ENCODE results near the gene ADPRH. TPM values are rescaled to one million over a fixed set of nuclear protein-coding genes. Genes with fewer than 3 reads are reported as not detected.

Gene ADPRH
- total RNA-seq, 2 donors from 2014 or later: 7.8 to 11.8 TPM

DNA sequence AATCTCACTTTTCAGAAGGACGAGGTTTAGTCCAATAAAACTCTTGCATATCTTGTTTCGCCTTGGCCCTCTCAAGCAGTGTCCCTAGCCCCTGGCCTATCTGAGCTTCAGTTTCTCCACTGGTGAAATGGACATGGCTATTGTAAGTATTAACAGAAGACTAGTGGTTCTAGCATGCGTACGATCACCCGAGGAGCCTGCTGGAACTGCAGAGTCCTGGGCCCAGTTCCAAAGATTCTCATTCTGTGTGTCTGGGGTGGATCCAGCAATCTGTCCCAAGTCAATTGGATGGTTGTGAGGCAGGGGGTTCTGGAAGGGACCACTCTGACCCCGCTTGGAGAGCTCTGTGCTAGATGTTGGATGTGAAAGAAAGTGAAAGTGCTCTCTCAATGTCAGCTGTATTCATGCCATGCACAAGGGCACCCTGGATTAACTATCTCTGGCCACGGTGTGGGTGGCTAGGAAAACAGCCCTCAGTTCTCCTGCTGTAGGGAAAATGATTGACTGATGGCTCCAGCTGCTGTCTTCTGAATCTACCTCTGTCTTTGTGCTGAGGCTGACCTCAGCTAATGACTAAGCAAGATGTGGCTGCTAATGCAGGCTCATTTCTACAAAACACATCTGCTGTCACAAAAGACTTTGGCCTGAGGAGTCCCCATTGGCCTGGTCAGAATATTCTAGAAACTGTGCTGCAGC lies 16.5 kb downstream of the ADPRH start:
- H3K27ac Mint-ChIP-seq: no peak overlapping the region
- H3K4me1 Mint-ChIP-seq: peaks cover 46% of the 10 kb centered on the region
- no peak overlapping the region for H3K9ac ChIP-seq (ENCODE audit: extremely low read depth, low read length, poor library complexity, severe bottlenecking)
- no peaks in the 10 kb centered on the region for H3K27me3 ChIP-seq (ENCODE audit: control insufficient read depth, insufficient read depth, low read length, poor library complexity, severe bottlenecking)
- TF ChIP-seq, protein P1, sequence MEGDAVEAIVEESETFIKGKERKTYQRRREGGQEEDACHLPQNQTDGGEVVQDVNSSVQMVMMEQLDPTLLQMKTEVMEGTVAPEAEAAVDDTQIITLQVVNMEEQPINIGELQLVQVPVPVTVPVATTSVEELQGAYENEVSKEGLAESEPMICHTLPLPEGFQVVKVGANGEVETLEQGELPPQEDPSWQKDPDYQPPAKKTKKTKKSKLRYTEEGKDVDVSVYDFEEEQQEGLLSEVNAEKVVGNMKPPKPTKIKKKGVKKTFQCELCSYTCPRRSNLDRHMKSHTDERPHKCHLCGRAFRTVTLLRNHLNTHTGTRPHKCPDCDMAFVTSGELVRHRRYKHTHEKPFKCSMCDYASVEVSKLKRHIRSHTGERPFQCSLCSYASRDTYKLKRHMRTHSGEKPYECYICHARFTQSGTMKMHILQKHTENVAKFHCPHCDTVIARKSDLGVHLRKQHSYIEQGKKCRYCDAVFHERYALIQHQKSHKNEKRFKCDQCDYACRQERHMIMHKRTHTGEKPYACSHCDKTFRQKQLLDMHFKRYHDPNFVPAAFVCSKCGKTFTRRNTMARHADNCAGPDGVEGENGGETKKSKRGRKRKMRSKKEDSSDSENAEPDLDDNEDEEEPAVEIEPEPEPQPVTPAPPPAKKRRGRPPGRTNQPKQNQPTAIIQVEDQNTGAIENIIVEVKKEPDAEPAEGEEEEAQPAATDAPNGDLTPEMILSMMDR (conservative IDR thresholded peaks at IDR 0.05): no peak
- H3K4me1 ChIP-seq (ENCODE audit: control insufficient read depth, insufficient read depth, low read length): peaks cover 10% of the 10 kb centered on the region
- H3K4me3 Mint-ChIP-seq: no peak overlapping the region
- no peaks in the 10 kb centered on the region for H3K27me3 Mint-ChIP-seq (ENCODE audit: insufficient read depth)
- H3K36me3 Mint-ChIP-seq (ENCODE audit: low read depth): no peaks in the 10 kb centered on the region
- H3K9me3 Mint-ChIP-seq: no peaks in the 10 kb centered on the region
- H3K36me3 ChIP-seq (ENCODE audit: control insufficient read depth, insufficient read depth, low read length): no peaks in the 10 kb centered on the region
- no peak overlapping the region for H3K27ac ChIP-seq (ENCODE audit: low read depth, low read length)
- peaks cover under 1% of the 10 kb centered on the region for H3K9me3 ChIP-seq (ENCODE audit: control insufficient read depth, low read length)
- 90 to 93% methylated on average over 6 to 7 of the region's 7 CpGs for WGBS, 2 experiments (ENCODE audit: insufficient coverage in 1 of 2, insufficient read length in 1 of 2)
- H3K4me3 ChIP-seq (ENCODE audit: low read length): no peak overlapping the region
- DNase-seq: no peak

DNA sequence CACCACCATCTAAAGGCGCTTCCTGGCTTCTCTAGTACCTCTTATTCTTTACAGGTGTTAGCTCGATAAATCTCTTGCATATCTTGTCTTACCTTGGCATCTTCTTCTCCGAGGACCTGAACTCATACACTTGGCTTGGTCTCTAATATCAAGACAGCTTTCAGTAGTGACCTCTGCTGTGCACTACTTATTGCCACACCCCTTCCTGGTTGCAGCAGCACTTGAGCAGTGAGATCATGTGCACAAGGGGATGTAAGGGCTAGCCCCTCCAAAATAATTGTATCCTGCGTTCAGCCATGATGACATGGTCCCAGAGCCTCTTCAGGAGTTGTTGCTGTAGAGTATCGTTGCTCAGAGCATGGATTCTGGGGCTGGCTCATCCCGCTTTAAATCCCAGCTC lies 17.1 kb downstream of the ADPRH start:
- H3K27me3 ChIP-seq (ENCODE audit: control insufficient read depth, insufficient read depth, low read length, poor library complexity, severe bottlenecking): no peaks in the 10 kb centered on the region
- Mint-ChIP-seq H3K4me1 (peaks cover 45% of the 10 kb centered on the region), H3K9me3 (no peaks in the 10 kb centered on the region), H3K27ac (no peak overlapping the region), H3K4me3 (no peak overlapping the region), H3K27me3 (ENCODE audit: insufficient read depth) (no peaks in the 10 kb centered on the region), H3K36me3 (ENCODE audit: low read depth) (no peaks in the 10 kb centered on the region)
- H3K36me3 ChIP-seq (ENCODE audit: control insufficient read depth, insufficient read depth, low read length): no peaks in the 10 kb centered on the region
- no peak overlapping the region for H3K9ac ChIP-seq (ENCODE audit: extremely low read depth, low read length, poor library complexity, severe bottlenecking)
- 92 to 96% methylated on average over 5 to 6 of the region's 6 CpGs for WGBS, 2 experiments (ENCODE audit: insufficient coverage in 1 of 2, insufficient read length in 1 of 2)
- peaks cover 11% of the 10 kb centered on the region for H3K4me1 ChIP-seq (ENCODE audit: control insufficient read depth, insufficient read depth, low read length)
- no peak for DNase-seq
- H3K4me3 ChIP-seq (ENCODE audit: low read length): no peak overlapping the region
- TF ChIP-seq, protein P1 (conservative IDR thresholded peaks at IDR 0.05): no peak
- H3K27ac ChIP-seq (ENCODE audit: low read depth, low read length): no peak overlapping the region
- no peaks in the 10 kb centered on the region for H3K9me3 ChIP-seq (ENCODE audit: control insufficient read depth, low read length)

DNA sequence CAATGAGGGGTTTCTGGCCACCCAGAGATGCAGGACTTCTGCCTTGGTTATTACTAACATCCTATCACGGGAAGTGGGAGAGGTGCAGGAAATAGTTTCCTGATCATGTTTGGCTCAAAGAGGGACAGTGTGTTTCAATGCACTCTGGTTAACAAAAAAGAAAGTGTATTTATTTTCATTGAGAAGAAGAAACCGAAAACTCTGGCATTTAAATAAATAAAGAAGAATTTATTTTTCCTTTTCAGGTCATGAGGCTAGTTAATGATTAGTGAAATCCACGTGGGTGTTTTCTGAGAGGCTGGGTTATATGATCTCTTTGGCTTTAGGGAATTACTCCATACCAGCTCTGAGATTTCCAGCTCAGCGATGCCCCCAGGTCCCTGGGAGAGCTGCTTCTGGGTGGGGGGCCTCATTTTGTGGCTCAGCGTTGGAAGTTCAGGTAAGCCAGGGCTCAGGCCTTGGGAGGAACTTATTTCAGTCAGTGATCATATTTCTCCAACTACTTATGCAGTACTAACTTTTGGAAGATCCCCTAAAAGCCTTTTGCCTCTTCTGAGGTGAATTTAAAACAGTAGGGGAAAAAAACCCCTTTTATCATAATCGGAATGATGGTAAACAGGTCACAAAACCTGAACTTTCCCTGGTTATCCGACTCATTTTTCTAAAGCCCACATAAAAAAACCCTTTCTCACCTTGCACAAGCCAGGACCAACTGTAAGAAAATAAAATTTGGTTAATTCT lies 18.4 kb downstream of the ADPRH start, which contains the start of gene PLA1A:
PLA1A (plus strand) TSS at position 338 of the 741 bp plus-strand sequence; CDS start at position 367, 29 bp downstream.
- no peaks in the 10 kb centered on the region for H3K27me3 Mint-ChIP-seq (ENCODE audit: insufficient read depth)
- H3K4me1 Mint-ChIP-seq: peaks cover 33% of the 10 kb centered on the region
- TF ChIP-seq, protein P1 (conservative IDR thresholded peaks at IDR 0.05): no peak
- peaks cover 8% of the 10 kb centered on the region for H3K4me1 ChIP-seq (ENCODE audit: control insufficient read depth, insufficient read depth, low read length)
- H3K4me3 ChIP-seq (ENCODE audit: low read length): no peak within 1 kb of the TSS
- no peaks in the 10 kb centered on the region for H3K27me3 ChIP-seq (ENCODE audit: control insufficient read depth, insufficient read depth, low read length, poor library complexity, severe bottlenecking)
- H3K36me3 ChIP-seq (ENCODE audit: control insufficient read depth, insufficient read depth, low read length): no peaks in the 10 kb centered on the region
- no peak within 1 kb of the TSS for H3K27ac ChIP-seq (ENCODE audit: low read depth, low read length)
- H3K9me3 Mint-ChIP-seq: no peaks in the 10 kb centered on the region
- no peaks in the 10 kb centered on the region for H3K36me3 Mint-ChIP-seq (ENCODE audit: low read depth)
- H3K9ac ChIP-seq (ENCODE audit: extremely low read depth, low read length, poor library complexity, severe bottlenecking): no peak within 1 kb of the TSS
- H3K27ac Mint-ChIP-seq: no peak within 1 kb of the TSS
- no peak for DNase-seq
- 84 to 100% methylated on average over 1 to 7 of the region's 7 CpGs for WGBS, 2 experiments (ENCODE audit: insufficient coverage in 1 of 2, insufficient read length in 1 of 2)
- H3K4me3 Mint-ChIP-seq: no peak within 1 kb of the TSS
- no peaks in the 10 kb centered on the region for H3K9me3 ChIP-seq (ENCODE audit: control insufficient read depth, low read length)

Data from endodermal cell (in vitro differentiated cells).